OCI-M1 (cell line): Measurements from ENCODE around the gene CAMKK2.
"Not testable (repeated sequence)": the region's sequence is repeated elsewhere in the genome, so short reads cannot be mapped to it uniquely, and the experiment has no call there.

Experiments
- DNase-seq: peaks from one replicate; lab custom pipeline; 2025; lab: John Stamatoyannopoulos, UW

CAMKK2 gene

GRCh38 chr12:121296618-121297434 is at the start of gene CAMKK2:
CAMKK2 (minus strand) TSS chr12:121296709; CDS start chr12:121274526, 22,183 bp downstream.
- peak; percentile 93 for DNase-seq

GRCh38 chr12:121345151-121345815 is 48.8 kb upstream of the CAMKK2 start:
- DNase-seq, result no peak

GRCh38 chr12:121344506-121344905 is 48.0 kb upstream of the CAMKK2 start:
- no peak for DNase-seq

DNA sequence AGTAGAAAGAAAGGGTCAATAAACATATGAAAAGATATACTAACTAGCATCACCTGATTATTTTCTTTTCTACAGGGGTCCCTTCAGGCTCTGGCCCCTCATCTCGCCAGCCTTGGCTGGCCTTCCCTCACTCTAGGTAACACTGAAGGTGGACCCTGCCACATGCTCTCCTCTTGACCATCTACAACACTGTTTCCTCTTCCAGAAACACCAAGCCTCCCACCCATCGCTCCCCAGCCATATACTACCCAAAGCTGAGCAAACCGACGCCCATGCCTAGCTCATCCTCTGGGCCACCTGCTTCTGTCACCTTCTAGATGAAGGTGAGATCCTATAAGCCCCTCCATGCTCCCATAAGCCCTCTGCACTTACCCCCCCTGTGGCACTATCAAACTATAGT is 40.9 kb upstream of the CAMKK2 start:
- no peak for DNase-seq

GRCh38 chr12:121334513-121335343 is 38.2 kb upstream of the CAMKK2 start:
- peak; percentile 79 for DNase-seq

DNA sequence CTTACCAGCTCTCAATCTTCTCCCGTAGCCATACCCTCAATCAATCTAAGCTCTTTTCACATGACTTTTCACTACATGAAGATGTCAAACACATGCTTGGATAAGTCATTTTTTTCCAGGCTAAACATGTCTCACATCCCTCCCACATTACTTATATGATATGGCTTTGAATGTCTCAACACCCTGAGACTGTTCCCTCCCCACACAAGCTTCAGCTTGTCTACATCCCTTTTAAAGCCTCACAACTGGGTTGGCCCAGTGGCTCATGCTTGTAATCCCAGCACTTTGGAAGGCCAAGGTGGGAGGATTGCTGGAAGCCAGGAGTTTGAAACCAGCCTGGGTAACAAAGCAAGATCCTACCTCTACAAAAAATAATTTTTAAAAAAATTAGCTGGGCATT is 37.2 kb upstream of the CAMKK2 start:
- no peak for DNase-seq

DNA sequence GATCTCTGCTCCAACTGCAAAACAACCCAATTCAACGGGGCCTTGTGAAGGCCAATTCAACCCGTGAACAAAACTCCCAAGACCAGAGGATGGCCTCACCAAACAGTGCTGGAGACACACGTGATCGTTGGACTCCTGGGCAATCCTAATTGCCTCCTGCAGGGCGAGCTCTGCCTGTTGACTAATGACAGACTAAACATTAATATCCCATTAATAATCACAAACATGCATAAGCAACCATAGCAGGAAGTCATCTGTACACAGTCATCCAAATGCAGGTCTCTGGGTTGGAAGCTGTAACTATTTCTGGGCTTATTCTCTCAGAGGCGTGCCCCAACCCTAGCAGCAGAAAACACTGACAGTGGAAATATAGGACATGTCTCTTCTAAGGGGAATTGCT is 34.7 kb upstream of the CAMKK2 start:
- no peak for DNase-seq

- DNase-seq, result no peak
Observed at GRCh38 chr12:121330692-121331091, 34.2 kb upstream of the CAMKK2 start.

DNA sequence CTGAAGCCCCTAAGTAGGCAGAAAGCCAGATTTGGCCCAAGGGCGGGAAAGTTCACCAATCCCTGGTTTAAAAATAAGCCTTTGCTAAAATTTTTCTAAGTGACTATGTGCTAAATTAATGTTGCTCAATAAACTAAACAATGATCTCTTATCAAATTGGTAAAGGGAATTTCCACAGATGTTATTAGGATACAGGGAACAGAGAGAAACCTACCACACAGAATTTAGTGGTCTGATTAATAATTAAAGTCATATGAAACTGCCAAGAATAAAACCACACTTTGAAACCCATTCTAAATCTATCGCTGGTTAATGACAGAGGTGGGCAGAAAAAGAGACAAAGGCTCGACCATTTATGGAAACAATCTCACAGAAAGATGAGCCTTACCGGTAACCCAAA is 33.7 kb upstream of the CAMKK2 start:
- no peak for DNase-seq

GRCh38 chr12:121328620-121329019 is 32.1 kb upstream of the CAMKK2 start:
- DNase-seq, result no peak

- no peak for DNase-seq
Observed at GRCh38 chr12:121326996-121327674, 30.6 kb upstream of the CAMKK2 start.

DNA sequence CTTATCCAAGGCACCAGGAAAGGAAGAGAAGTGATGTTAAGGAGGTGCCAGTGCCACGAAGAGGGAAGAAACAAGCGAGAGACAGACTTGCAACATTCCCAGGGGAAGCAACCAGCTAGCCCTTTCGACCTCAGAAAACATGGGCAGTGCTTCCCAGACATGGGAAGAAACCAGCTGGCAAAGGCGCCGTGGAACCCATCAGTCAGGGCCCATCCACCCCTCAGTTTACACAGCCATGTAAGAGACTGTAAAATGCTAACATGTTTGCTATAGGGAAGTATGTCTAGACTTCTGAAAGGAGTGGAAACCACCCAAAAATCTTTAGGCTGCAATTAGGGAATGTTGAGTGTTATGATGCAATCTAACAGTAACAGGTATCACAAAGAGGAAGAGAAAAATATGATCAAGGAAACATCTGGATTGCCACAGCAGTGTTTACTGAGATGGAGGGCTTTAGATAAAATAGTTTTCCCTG is 29.4 kb upstream of the CAMKK2 start:
- DNase-seq, result peak; percentile 62

DNA sequence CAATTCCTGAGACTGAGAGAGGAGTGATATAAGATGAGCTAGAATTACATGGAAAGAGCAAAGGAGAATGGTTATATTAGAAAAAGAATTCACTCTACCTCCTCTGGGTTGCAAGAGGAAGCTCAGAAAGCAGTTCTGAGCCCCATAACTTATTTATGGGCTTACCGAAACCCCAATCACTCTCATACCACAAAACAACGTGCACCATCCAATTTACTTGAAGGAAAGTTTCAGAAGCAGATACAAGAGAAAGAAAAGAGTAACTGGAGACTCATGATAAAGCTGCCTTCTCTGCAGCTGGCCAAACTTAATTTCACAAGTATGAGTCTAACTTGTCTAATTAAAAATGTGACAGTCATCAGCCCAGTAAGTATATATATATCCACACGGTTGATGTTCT is 27.4 kb upstream of the CAMKK2 start:
- no peak for DNase-seq

- DNase-seq, result no peak
Observed at GRCh38 chr12:121318121-121318520, 21.6 kb upstream of the CAMKK2 start.

- peak; percentile 5 for DNase-seq
Observed at GRCh38 chr12:121314431-121314830, 17.9 kb upstream of the CAMKK2 start.

DNA sequence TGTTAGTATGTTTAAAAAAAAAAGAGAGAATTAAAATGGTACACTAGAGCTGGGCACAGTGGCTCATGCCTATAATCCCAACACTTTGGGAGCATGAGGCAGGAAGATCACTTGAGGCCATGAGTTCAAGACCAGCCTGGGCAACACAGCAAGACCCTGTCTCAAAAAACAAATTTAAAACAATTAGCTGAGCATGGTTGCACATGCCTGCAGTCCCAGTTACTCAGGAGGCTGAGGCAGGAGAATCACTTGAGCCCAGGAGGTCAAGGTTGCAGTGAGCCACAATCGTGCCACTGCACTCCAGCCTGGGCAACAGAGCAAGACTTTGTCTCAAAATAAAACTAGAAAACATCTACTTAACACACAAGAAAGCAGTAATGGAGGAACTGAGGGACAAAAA is 13.7 kb upstream of the CAMKK2 start:
- not testable (repeated sequence) for DNase-seq

DNA sequence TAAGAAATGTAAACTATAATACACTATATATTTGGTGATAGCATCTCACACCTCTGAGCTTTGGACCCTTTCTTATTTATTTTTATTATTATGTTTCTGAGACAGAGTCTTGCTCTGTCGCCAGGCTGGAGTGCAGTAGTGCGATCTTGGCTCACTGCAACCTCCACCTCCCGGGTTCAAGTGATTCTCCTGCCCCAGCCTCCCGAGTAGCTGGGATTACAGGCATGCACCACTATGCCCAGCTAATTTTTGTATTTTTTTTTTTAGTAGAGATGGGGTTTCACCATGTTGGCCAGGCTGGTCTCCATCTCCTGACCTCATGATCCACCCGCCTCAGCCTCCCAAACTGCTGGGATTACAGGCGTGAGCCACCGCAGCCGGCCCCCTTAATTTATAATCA is 10.9 kb upstream of the CAMKK2 start:
- not testable (repeated sequence) for DNase-seq

DNA sequence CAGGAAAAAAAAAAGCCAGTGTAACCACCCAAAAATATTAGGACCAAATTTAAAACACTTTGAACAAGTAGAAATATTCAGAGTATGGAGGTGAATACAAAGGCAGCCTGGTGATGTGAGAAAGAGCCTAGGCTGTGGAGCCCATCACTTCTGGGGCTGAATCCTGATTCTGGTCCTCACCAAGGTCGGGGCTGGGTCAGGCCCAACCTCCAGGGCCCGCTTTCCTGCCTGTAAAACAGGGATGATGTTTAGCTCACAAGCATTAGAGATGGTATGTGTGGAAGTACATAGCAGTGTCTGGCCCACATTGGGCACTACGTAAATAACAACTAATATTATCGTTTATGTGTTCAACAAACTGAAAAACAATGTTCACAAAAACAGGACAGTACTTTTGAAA is 7.8 kb upstream of the CAMKK2 start:
- no peak for DNase-seq

- no peak for DNase-seq
Observed at GRCh38 chr12:121301876-121302275, 5.4 kb upstream of the CAMKK2 start.

DNA sequence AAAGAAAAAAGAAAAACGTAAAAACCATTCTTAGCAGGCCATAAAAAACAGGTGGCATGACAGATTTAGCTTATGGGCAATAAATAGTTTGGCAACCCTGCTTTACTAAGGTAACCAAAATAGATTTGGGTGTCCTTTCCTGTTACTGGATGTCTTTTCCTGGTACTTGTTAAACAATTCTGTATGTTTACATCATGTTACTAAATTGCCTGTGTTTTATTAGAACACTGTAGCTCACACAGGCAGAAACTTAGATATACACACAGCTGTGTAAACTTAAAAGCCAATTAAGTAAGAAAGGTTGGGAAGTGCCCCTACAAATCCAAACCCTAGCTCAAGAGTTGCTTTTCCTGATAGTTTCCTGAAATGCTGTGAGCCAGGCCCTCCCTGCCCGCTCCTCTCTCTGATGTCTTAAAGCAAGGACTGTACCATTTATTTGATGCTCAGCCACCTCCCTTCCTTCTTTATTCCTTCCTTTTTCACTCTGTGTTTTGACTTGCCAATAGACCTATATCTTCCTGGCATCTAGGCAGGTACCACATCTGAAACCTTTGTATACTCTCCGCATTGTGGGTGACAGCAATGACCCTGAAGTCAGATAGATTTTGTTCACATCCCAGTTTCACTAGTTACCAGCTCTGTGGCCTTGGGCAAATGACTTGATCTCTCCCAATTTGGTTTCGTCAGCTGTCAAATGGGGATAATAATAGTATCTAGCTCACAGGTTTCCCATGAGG is 3.7 kb upstream of the CAMKK2 start:
- no peak for DNase-seq

DNA sequence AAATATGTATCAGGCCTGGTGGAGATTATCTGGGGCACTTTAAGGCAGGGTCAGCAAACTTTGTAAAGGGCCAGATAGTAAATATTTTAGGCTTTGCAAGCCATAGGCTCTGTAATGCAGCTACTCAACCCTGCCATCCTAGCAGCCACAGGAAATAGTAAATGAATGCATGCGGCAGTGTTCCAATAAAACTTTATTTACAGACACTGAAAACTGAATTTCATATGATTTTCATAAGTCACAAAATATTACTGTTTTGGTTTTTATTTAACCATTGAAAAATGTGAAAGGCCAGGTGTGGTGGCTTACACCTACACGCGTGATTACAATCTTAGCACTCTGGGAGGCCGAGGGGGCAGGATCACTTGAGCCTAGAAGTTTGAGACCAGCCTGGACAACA is 3.2 kb upstream of the CAMKK2 start:
- DNase-seq, result peak; percentile 6
